H1 (cell line): ENCODE results near the gene INPP4B. TPM values are rescaled to one million over a fixed set of nuclear protein-coding genes. Genes with fewer than 3 reads are reported as not detected.

ENCODE experiments used
- CTCF ChIA-PET: fragments of 300-600 bp; sonication (Branson Sonifier 250); formaldehyde crosslinking; loops from one replicate; lab custom pipeline; 2021; ENCODE audit not compliant: partially characterized antibody; lab: Charles Lee
- POLR2A ChIA-PET: fragments of 300-600 bp; sonication (Branson Sonifier 250); formaldehyde crosslinking; loops from one replicate; lab custom pipeline; 2021; ENCODE audit warnings: inconsistent platforms; ENCODE audit not compliant: partially characterized antibody; lab: Charles Lee
- DNase-seq, 2 experiments: peaks; one replicate each; pipeline versions ENCODE4 v3.0.0 to v3.0.0-alpha.2; 2010 to 2022; ENCODE audit warnings: low spot score in 2 of 2, low read depth in 1 of 2, mixed read lengths in 1 of 2
- FAIRE-seq: peaks from 2 replicates; lab custom pipeline; 2011; peaks lifted over from hg19 to GRCh38; lab: Jason Lieb, UNC
- H2AFZ ChIP-seq: 2 replicates; pipeline ENCODE4 v1.8.1; 2012; ENCODE audit warnings: low read length, inconsistent platforms
- H2AK5ac ChIP-seq: 2 replicates; pipeline ENCODE4 v1.6.1; 2013; ENCODE audit warnings: low read depth, low read length
- H2BK120ac ChIP-seq: replicated peaks from 2 replicates; pipeline ENCODE3; 2013; ENCODE audit warnings: low read depth, low read length, inconsistent platforms
- H2BK12ac ChIP-seq: 2 replicates; pipeline ENCODE4 v1.6.1; 2013; ENCODE audit warnings: low read depth, low read length
- H2BK15ac ChIP-seq: 2 replicates; pipeline ENCODE4 v1.6.1; 2013; ENCODE audit warnings: low read length
- H2BK20ac ChIP-seq: 2 replicates; pipeline ENCODE4 v1.6.1; 2013; ENCODE audit warnings: low read length
- H2BK5ac ChIP-seq: 2 replicates; pipeline ENCODE4 v1.6.1; 2013; ENCODE audit warnings: low read depth, low read length
- H3K14ac ChIP-seq: 2 replicates; pipeline ENCODE4 v1.6.1; 2013; ENCODE audit warnings: inconsistent platforms; ENCODE audit not compliant: insufficient read length
- H3K18ac ChIP-seq: 2 replicates; pipeline ENCODE4 v1.6.1; 2013; ENCODE audit warnings: low read length; ENCODE audit errors: extremely low read depth
- H3K23ac ChIP-seq: 2 replicates; pipeline ENCODE4 v1.6.1; 2013; ENCODE audit warnings: inconsistent platforms; ENCODE audit not compliant: insufficient read length
- H3K23me2 ChIP-seq: 2 replicates; pipeline ENCODE4 v1.6.1; 2013; ENCODE audit warnings: low read depth, low read length
- H3K27ac ChIP-seq: 2 replicates; pipeline ENCODE4 v1.6.1; 2011; ENCODE audit warnings: low read depth, low read length, inconsistent platforms
- H3K27me3 ChIP-seq, 4 experiments: replicated peaks in 1 of 4; 1 replicate in 1 of 4; 2 replicates in 3 of 4; pipeline versions ENCODE4 v1.6.1 to v1.8.1; 2011 to 2013; ENCODE audit warnings: low read length in 3 of 4, mild to moderate bottlenecking in 3 of 4, inconsistent platforms in 2 of 4, mixed read lengths in 2 of 4, moderate library complexity in 1 of 4; ENCODE audit not compliant: control insufficient read depth in 3 of 4, insufficient read depth in 3 of 4; ENCODE audit errors: extremely low read depth in 1 of 4
- H3K36me3 ChIP-seq, 4 experiments: 2 replicates each; pipeline versions ENCODE4 v1.6.1 to v1.8.1; 2011 to 2013; ENCODE audit warnings: mild to moderate bottlenecking in 4 of 4, low read length in 3 of 4, moderate library complexity in 2 of 4, control low read depth in 1 of 4, inconsistent platforms in 1 of 4; ENCODE audit not compliant: insufficient read depth in 4 of 4, control insufficient read depth in 2 of 4
- H3K4ac ChIP-seq: replicated peaks from 2 replicates; pipeline ENCODE3; 2013; ENCODE audit warnings: low read length, low read depth, mixed read lengths, inconsistent platforms; ENCODE audit not compliant: insufficient read length
- H3K4me1 ChIP-seq, 4 experiments: replicated peaks in 1 of 4; 1 replicate in 1 of 4; 2 replicates in 3 of 4; pipeline versions ENCODE4 v1.6.1 to v1.8.1; 2011 to 2013; ENCODE audit warnings: low read length in 3 of 4, inconsistent platforms in 2 of 4, mixed read lengths in 1 of 4; ENCODE audit not compliant: insufficient read depth in 4 of 4, control insufficient read depth in 3 of 4
- H3K4me2 ChIP-seq, 2 experiments: 2 replicates each; pipeline versions ENCODE4 v1.6.1 to v1.8.1; 2011 to 2013; ENCODE audit warnings: low read depth in 2 of 2, low read length in 2 of 2, control low read depth in 1 of 2, inconsistent platforms in 1 of 2, mild to moderate bottlenecking in 1 of 2; ENCODE audit not compliant: insufficient read depth in 1 of 2
- H3K4me3 ChIP-seq, 4 experiments: fragments of 200-600, 300-600 bp in 1 of 4; sonication (generic), shearing (Covaris generic), sonication (Bioruptor Twin) in 1 of 4; 2 replicates each; pipeline versions ENCODE4 v1.5.1 to v1.8.1; 2011 to 2016; ENCODE audit warnings: low read length in 4 of 4, low read depth in 3 of 4, control low read depth in 2 of 4, inconsistent platforms in 2 of 4, mild to moderate bottlenecking in 2 of 4, mixed read lengths in 1 of 4, moderate library complexity in 1 of 4; ENCODE audit not compliant: insufficient read depth in 2 of 4; ENCODE audit errors: extremely low read depth in 1 of 4
- H3K56ac ChIP-seq: replicated peaks from 2 replicates; pipeline ENCODE3; 2013; ENCODE audit warnings: low read depth, mild to moderate bottlenecking, mixed read lengths, low read length, inconsistent platforms; ENCODE audit not compliant: insufficient read length
- H3K79me1 ChIP-seq: 2 replicates; pipeline ENCODE4 v1.6.1; 2013; ENCODE audit warnings: low read depth, low read length, control low read depth
- H3K79me2 ChIP-seq, 2 experiments: 2 replicates each; pipeline versions ENCODE4 v1.6.1 to v1.8.1; 2012 to 2013; ENCODE audit warnings: low read length in 2 of 2, mild to moderate bottlenecking in 2 of 2, inconsistent platforms in 1 of 2; ENCODE audit not compliant: insufficient read depth in 2 of 2, control insufficient read depth in 1 of 2
- H3K9ac ChIP-seq, 4 experiments: replicated peaks in 1 of 4; 1 replicate in 1 of 4; 2 replicates in 3 of 4; pipeline versions ENCODE4 v1.6.1 to v1.8.1; 2011 to 2013; ENCODE audit warnings: low read depth in 3 of 4, low read length in 3 of 4, control low read depth in 2 of 4, mild to moderate bottlenecking in 2 of 4, moderate library complexity in 2 of 4, inconsistent platforms in 1 of 4; ENCODE audit errors: extremely low read depth in 1 of 4
- H3K9me3 ChIP-seq, 2 experiments: 2 replicates each; pipeline versions ENCODE4 v1.6.1 to v1.8.1; 2012 to 2013; ENCODE audit warnings: mild to moderate bottlenecking in 2 of 2, moderate library complexity in 2 of 2, control low read depth in 1 of 2, inconsistent platforms in 1 of 2, low read depth in 1 of 2, low read length in 1 of 2, mixed read lengths in 1 of 2; ENCODE audit not compliant: insufficient read depth in 2 of 2
- H4K20me1 ChIP-seq, 2 experiments: replicated peaks in 1 of 2; 2 replicates each; pipeline versions ENCODE3 to v1.8.1; 2011 to 2013; ENCODE audit warnings: inconsistent platforms in 2 of 2, low read length in 2 of 2, mild to moderate bottlenecking in 1 of 2; ENCODE audit not compliant: insufficient read depth in 2 of 2, control insufficient read depth in 1 of 2
- H4K5ac ChIP-seq: 2 replicates; pipeline ENCODE4 v1.6.1; 2013; ENCODE audit warnings: low read length, low read depth, mixed read lengths, inconsistent platforms; ENCODE audit not compliant: insufficient read length
- H4K8ac ChIP-seq: 2 replicates; pipeline ENCODE4 v1.8.0; 2013; ENCODE audit warnings: mild to moderate bottlenecking, moderate library complexity, low read length, inconsistent platforms; ENCODE audit not compliant: insufficient read depth; ENCODE audit errors: extremely low read depth
- H4K91ac ChIP-seq: replicated peaks from 2 replicates; pipeline ENCODE3; 2013; ENCODE audit warnings: low read length, mixed read lengths, inconsistent platforms; ENCODE audit not compliant: insufficient read length
- ASH2L ChIP-seq: fragments of 200-600, 300-600 bp; sonication (generic); IDR thresholded peaks from one replicate; pipeline ENCODE4 v1.7.1; 2017; ENCODE audit warnings: low read length
- BACH1 ChIP-seq: IDR thresholded peaks from 2 replicates; pipeline ENCODE4 v1.6.1; 2012; ENCODE audit warnings: low read length, improper control_type of control experiment
- CREB1 ChIP-seq: IDR thresholded peaks from 2 replicates; pipeline ENCODE4 v1.6.1; 2012; ENCODE audit warnings: inconsistent platforms
- EP300 ChIP-seq, 2 experiments: IDR thresholded peaks; 1 replicate in 1 of 2; 2 replicates in 1 of 2; pipeline ENCODE4 v1.6.1; 2011 to 2012; ENCODE audit warnings: low read depth in 2 of 2, low read length in 2 of 2, mild to moderate bottlenecking in 2 of 2, borderline replicate concordance in 1 of 2, inconsistent platforms in 1 of 2, moderate library complexity in 1 of 2
- EZH2 ChIP-seq: fragments of 200-600 bp; sonication (generic); IDR thresholded peaks from 2 replicates; pipeline ENCODE4 v1.7.1; 2012; ENCODE audit warnings: low read depth, mild to moderate bottlenecking, moderate library complexity, low read length, inconsistent platforms; ENCODE audit not compliant: severe bottlenecking
- JUND ChIP-seq: IDR thresholded peaks from 2 replicates; pipeline ENCODE4 v1.6.1; 2011; ENCODE audit warnings: mild to moderate bottlenecking, improper control_type of control experiment, low read length
- MAFK ChIP-seq: IDR thresholded peaks from 2 replicates; pipeline ENCODE4 v1.6.1; 2012; ENCODE audit warnings: low read depth, mild to moderate bottlenecking, improper control_type of control experiment, low read length
- SIX5 ChIP-seq: IDR thresholded peaks from 2 replicates; pipeline ENCODE4 v1.6.1; 2011; ENCODE audit warnings: mild to moderate bottlenecking, low read depth, low read length
- TEAD4 ChIP-seq: IDR thresholded peaks from 2 replicates; pipeline ENCODE4 v1.6.1; 2012; ENCODE audit warnings: low read depth, low read length, inconsistent platforms, mixed read lengths
- polyA plus RNA-seq, 7 experiments: library from polyadenylated mRNA; depleted of rRNA in 3 of 7; stranded (reverse) in 5 of 7; unstranded in 2 of 7; fragments of >200 nt in 5 of 7; fragments of 200-250 nt in 2 of 7; gene quantifications; 1 replicate in 5 of 7; 2 replicates in 1 of 7; 4 replicates in 1 of 7; pipeline versions ENCODE4 v1.2.1 to v1.2.3, GENCODE V29; 2011 to 2013; ENCODE audit warnings: missing spikeins in 2 of 7, mixed read lengths in 2 of 7
- total RNA-seq: library from RNA; stranded (reverse); fragmentation: NEBNext Ultra II Directional; extraction: Animal tissue kit (Norgen Biotek cat#: 25700); gene quantifications from 2 replicates; pipeline ENCODE4 v1.2.1, GENCODE V29; 2021
- TF ChIP-seq, protein P1 (sequence below): IDR thresholded peaks from 2 replicates; pipeline ENCODE4 v1.6.1; 2012; ENCODE audit warnings: inconsistent platforms
- TF ChIP-seq, protein P2 (sequence below): IDR thresholded peaks from 2 replicates; pipeline ENCODE4 v1.6.1; 2011; ENCODE audit warnings: low read depth, mild to moderate bottlenecking, low read length; ENCODE audit not compliant: insufficient read depth
- TF ChIP-seq, protein P3 (sequence below): IDR thresholded peaks from 2 replicates; pipeline ENCODE4 v1.6.1; 2012; ENCODE audit warnings: low read length, inconsistent platforms

INPP4B gene
- total and polyA plus RNA-seq, 2 of the 8 experiments (the other 6 are each of a cell fraction or from before 2014, with no cell fraction given), result 0.11 to 0.54 TPM

DNA sequence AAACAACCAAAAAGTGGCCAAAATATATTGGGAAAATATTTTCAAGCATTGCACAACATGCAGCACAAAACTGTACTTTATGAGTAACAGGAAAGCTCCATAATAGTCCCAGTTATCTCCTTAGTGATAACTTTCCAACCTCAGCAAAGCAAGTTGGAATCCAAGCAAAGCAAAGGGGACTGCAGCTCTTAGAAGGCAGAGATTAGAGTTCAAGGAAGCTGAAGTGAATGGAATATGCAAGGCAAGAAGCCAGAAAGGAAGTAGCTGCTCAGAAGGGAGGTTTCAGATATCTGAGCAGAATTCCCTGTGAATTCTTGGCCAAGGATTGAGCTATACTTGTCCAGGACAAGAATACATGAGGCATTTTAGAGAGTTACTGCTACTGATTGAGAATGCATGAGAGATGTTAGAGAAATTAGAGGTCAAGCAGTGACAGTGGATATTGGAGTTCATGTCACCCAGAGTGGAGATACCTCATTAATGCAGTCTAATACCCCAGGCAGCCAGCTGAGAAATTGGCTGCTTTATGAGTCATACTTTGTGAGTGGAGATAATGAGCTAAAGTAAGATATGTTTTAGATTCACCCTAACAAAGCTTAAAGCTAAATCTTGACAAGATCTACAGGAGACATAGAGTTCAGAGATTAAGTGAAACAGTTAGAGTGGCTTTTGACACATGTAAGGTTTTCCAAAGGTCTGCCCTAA, 102.8 kb downstream of the INPP4B start:
- H2BK120ac ChIP-seq, result no peak overlapping the region
- no peak overlapping the region for H4K8ac ChIP-seq
- no peak overlapping the region for H3K4me2 ChIP-seq
- no peak for TF ChIP-seq ASH2L
- no peak for TF ChIP-seq EZH2
- no peak for TF ChIP-seq TEAD4
- no peak for TF ChIP-seq JUND
- TF ChIP-seq, protein P1, sequence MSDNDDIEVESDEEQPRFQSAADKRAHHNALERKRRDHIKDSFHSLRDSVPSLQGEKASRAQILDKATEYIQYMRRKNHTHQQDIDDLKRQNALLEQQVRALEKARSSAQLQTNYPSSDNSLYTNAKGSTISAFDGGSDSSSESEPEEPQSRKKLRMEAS, result no peak
- TF ChIP-seq, protein P2, sequence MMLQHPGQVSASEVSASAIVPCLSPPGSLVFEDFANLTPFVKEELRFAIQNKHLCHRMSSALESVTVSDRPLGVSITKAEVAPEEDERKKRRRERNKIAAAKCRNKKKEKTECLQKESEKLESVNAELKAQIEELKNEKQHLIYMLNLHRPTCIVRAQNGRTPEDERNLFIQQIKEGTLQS, result no peak
- TF ChIP-seq, protein P3, sequence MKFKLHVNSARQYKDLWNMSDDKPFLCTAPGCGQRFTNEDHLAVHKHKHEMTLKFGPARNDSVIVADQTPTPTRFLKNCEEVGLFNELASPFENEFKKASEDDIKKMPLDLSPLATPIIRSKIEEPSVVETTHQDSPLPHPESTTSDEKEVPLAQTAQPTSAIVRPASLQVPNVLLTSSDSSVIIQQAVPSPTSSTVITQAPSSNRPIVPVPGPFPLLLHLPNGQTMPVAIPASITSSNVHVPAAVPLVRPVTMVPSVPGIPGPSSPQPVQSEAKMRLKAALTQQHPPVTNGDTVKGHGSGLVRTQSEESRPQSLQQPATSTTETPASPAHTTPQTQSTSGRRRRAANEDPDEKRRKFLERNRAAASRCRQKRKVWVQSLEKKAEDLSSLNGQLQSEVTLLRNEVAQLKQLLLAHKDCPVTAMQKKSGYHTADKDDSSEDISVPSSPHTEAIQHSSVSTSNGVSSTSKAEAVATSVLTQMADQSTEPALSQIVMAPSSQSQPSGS, result no peak
- no peak for TF ChIP-seq MAFK
- no peak for TF ChIP-seq BACH1
- TF ChIP-seq SIX5, result no peak
- no peak for TF ChIP-seq CREB1
- no peak for TF ChIP-seq EP300 (IDR thresholded peaks at IDR 0.05; ENCODE audit: borderline replicate concordance in 1 of 2, low read depth in 2 of 2, low read length in 2 of 2)

More for the DNA sequence above, 102.8 kb downstream of the INPP4B start:
- ChIA-PET CTCF (interaction anchor here (0.6 to 1.3 kb wide), 6 partner anchors 9 to 1917 kb away, joined by 3 to 4 read pairs (median 3); no protein-coding TSS in a partner anchor), POLR2A (no interaction called here)
- no peak overlapping the region for H2BK15ac ChIP-seq
- H2BK20ac ChIP-seq, result no peak overlapping the region
- H2AK5ac ChIP-seq, result no peak overlapping the region
- H3K18ac ChIP-seq, result no peak overlapping the region
- no peak overlapping the region for H3K4me3 ChIP-seq
- H2BK12ac ChIP-seq, result no peak overlapping the region
- no peak overlapping the region for H4K5ac ChIP-seq
- H3K79me2 ChIP-seq, result no peaks in the 10 kb centered on the region
- no peaks in the 10 kb centered on the region for H3K9me3 ChIP-seq
- H3K14ac ChIP-seq, result no peak overlapping the region
- FAIRE-seq (no peak), DNase-seq (no peak)
- no peak overlapping the region for H3K9ac ChIP-seq
- H3K23me2 ChIP-seq, result no peaks in the 10 kb centered on the region
- no peak overlapping the region for H3K4ac ChIP-seq
- H3K79me1 ChIP-seq, result no peaks in the 10 kb centered on the region
- no peak overlapping the region for H2BK5ac ChIP-seq
- H3K23ac ChIP-seq, result no peak overlapping the region
- H3K27me3 ChIP-seq, result no peaks in the 10 kb centered on the region
- H4K91ac ChIP-seq, result no peak overlapping the region
- H3K56ac ChIP-seq, result no peak overlapping the region
- no peaks in the 10 kb centered on the region for H4K20me1 ChIP-seq
- no peaks in the 10 kb centered on the region for H3K4me1 ChIP-seq
- no peaks in the 10 kb centered on the region for H3K36me3 ChIP-seq
- H2AFZ ChIP-seq, result no peak overlapping the region
- no peak overlapping the region for H3K27ac ChIP-seq
